Smooth muscle cell (in vitro differentiated cells): ENCODE data around the gene BAMBI. TPM values are rescaled to one million over a fixed set of nuclear protein-coding genes. Genes with fewer than 3 reads are reported as not detected.

Experiments
- DNase-seq: peaks from one replicate; lab custom pipeline; 2025; ENCODE audit not compliant: unreplicated experiment; lab: John Stamatoyannopoulos, UW
- H2AFZ ChIP-seq: fragments of 200-600 bp; sonication (generic); 2 replicates; pipeline ENCODE4 v1.6.0; 2016; ENCODE audit warnings: antibody characterized with exemption, low read depth, mild to moderate bottlenecking
- H3F3A ChIP-seq: fragments of 200-600 bp; sonication (generic); 2 replicates; pipeline ENCODE4 v1.6.0; 2017; ENCODE audit warnings: antibody characterized with exemption, low read depth
- H3K27ac ChIP-seq: fragments of 200-600 bp; sonication (generic); 2 replicates; pipeline ENCODE4 v1.5.1; 2016; ENCODE audit warnings: low read depth, mild to moderate bottlenecking
- H3K27me3 ChIP-seq: fragments of 200-600 bp; sonication (generic); 2 replicates; pipeline ENCODE4 v1.6.1; 2016; ENCODE audit warnings: low read depth, mild to moderate bottlenecking
- H3K36me3 ChIP-seq: fragments of 200-600 bp; sonication (generic); 2 replicates; pipeline ENCODE4 v1.5.1; 2016; ENCODE audit warnings: low read depth
- H3K4me1 ChIP-seq: fragments of 200-600 bp; sonication (generic); 2 replicates; pipeline ENCODE4 v1.5.1; 2016; ENCODE audit warnings: low read depth
- H3K4me2 ChIP-seq: fragments of 200-600 bp; sonication (generic); 2 replicates; pipeline ENCODE4 v1.6.0; 2016; ENCODE audit warnings: mild to moderate bottlenecking
- H3K4me3 ChIP-seq: fragments of 200-600 bp; sonication (generic); 2 replicates; pipeline ENCODE4 v1.5.1; 2016; ENCODE audit warnings: mild to moderate bottlenecking
- H3K79me2 ChIP-seq: fragments of 200-600 bp; sonication (generic); 2 replicates; pipeline ENCODE4 v1.6.0; 2016; ENCODE audit warnings: low read depth, mild to moderate bottlenecking
- H3K9ac ChIP-seq: fragments of 200-600 bp; sonication (generic); 2 replicates; pipeline ENCODE4 v1.6.0; 2016; ENCODE audit warnings: low read depth
- H3K9me3 ChIP-seq: fragments of 200-600 bp; sonication (generic); replicated peaks from 2 replicates; pipeline ENCODE4 v1.5.1; 2016; ENCODE audit warnings: low read depth
- H4K20me1 ChIP-seq: fragments of 200-600 bp; sonication (generic); 2 replicates; pipeline ENCODE4 v1.6.0; 2016; ENCODE audit warnings: low read depth
- WGBS: methylation state at CpG from one replicate; pipeline ENCODE4 v1.1.7; 2016; ENCODE audit warnings: low lambda C conversion rate; 5-methylcytosine and 5-hydroxymethylcytosine counted together
- polyA plus RNA-seq: library from polyadenylated mRNA; unstranded; fragments of >200 nt; fragmentation: Nextera tagmentation; extraction: Ambion mirVana; gene quantifications from 2 replicates; pipeline ENCODE4 v1.2.1, GENCODE V29; 2016
- total RNA-seq: library from RNA; depleted of rRNA; stranded (reverse); fragments of >200 nt; gene quantifications from 2 replicates; pipeline ENCODE4 v1.2.3, GENCODE V29; 2014
- TF ChIP-seq, protein P1 (sequence below): fragments of 200-600 bp; sonication (generic); IDR thresholded peaks from 2 replicates; pipeline ENCODE4 v1.5.1; 2017; ENCODE audit warnings: borderline replicate concordance, mild to moderate bottlenecking, antibody characterized with exemption; ENCODE audit not compliant: insufficient read depth, poor library complexity, severe bottlenecking

BAMBI gene
- total and polyA plus RNA-seq, 2 experiments from 2014 or later = 648 to 878 TPM

GRCh38 chr10:28684986-28685580, 7.8 kb downstream of the BAMBI start:
- Histone ChIP-seq H2AFZ (no peak overlapping the region), H3K27me3 (no peaks in the 10 kb centered on the region), H3K27ac (peak overlapping the region; percentile 78), H3K36me3 (no peaks in the 10 kb centered on the region), H3K4me1 (peaks cover 40% of the 10 kb centered on the region), H3K79me2 (peaks cover 37% of the 10 kb centered on the region), H3K4me2 (peak overlapping the region; percentile 98), H3K9ac (peak overlapping the region; percentile 44), H3K9me3 (no peaks in the 10 kb centered on the region), H3K4me3 (no peak overlapping the region), H4K20me1 (peaks cover 56% of the 10 kb centered on the region), H3F3A (peaks cover 57% of the 10 kb centered on the region)
- whole genome bisulfite sequencing = 17% methylated on average over 5 of the region's 5 CpGs
- no peak for DNase-seq
- TF ChIP-seq, protein P1, sequence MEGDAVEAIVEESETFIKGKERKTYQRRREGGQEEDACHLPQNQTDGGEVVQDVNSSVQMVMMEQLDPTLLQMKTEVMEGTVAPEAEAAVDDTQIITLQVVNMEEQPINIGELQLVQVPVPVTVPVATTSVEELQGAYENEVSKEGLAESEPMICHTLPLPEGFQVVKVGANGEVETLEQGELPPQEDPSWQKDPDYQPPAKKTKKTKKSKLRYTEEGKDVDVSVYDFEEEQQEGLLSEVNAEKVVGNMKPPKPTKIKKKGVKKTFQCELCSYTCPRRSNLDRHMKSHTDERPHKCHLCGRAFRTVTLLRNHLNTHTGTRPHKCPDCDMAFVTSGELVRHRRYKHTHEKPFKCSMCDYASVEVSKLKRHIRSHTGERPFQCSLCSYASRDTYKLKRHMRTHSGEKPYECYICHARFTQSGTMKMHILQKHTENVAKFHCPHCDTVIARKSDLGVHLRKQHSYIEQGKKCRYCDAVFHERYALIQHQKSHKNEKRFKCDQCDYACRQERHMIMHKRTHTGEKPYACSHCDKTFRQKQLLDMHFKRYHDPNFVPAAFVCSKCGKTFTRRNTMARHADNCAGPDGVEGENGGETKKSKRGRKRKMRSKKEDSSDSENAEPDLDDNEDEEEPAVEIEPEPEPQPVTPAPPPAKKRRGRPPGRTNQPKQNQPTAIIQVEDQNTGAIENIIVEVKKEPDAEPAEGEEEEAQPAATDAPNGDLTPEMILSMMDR = no peak

DNA sequence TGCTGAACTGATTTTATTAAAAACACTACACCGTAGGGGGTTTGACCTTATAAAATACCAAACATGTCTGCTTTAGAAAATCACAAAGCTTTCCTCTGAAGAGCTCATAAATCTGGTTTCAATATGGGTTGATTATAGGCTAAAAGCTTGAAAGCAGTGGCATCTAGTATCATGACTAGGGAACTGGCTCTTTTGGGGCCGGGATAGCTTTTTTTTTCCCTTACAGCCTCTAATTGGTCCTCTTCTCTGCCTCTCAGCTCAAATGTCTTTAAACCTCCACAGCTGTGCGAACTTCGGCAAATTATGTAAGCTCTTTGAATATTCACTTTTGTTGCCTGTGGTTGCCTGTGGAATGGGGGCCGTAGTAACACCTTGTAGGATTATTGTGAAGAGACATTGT, 8.4 kb downstream of the BAMBI start:
- no peak for DNase-seq
- Histone ChIP-seq H3K36me3 (no peaks in the 10 kb centered on the region), H3K27me3 (no peaks in the 10 kb centered on the region), H3F3A (peaks cover 53% of the 10 kb centered on the region), H3K79me2 (peaks cover 31% of the 10 kb centered on the region), H3K27ac (peak overlapping the region; percentile 78), H2AFZ (no peak overlapping the region), H3K9ac (peak overlapping the region; percentile 44), H3K4me2 (peak overlapping the region; percentile 98), H4K20me1 (peaks cover 50% of the 10 kb centered on the region), H3K4me1 (peaks cover 40% of the 10 kb centered on the region), H3K9me3 (no peaks in the 10 kb centered on the region), H3K4me3 (no peak overlapping the region)
- TF ChIP-seq, protein P1 = no peak
- 2% methylated on average over 5 of the region's 5 CpGs for WGBS

GRCh38 chr10:28686835-28687682, 9.7 kb downstream of the BAMBI start:
- Histone ChIP-seq H3K9ac (no peak overlapping the region), H3K4me1 (peaks cover 30% of the 10 kb centered on the region), H3F3A (peaks cover 42% of the 10 kb centered on the region), H3K27ac (peak overlapping the region; percentile 78), H3K27me3 (no peaks in the 10 kb centered on the region), H4K20me1 (peaks cover 36% of the 10 kb centered on the region), H3K4me2 (peak overlapping the region; percentile 98), H3K36me3 (no peaks in the 10 kb centered on the region), H3K4me3 (no peak overlapping the region), H3K9me3 (no peaks in the 10 kb centered on the region), H3K79me2 (peaks cover 17% of the 10 kb centered on the region), H2AFZ (no peak overlapping the region)
- no peak for DNase-seq
- 4% methylated on average over 4 of the region's 4 CpGs for WGBS
- TF ChIP-seq, protein P1 = no peak
